ENCODE measurements around the gene SLCO2B1. TPM values are rescaled to one million over a fixed set of nuclear protein-coding genes. Genes with fewer than 3 reads are reported as not detected.
A peak's percentile ranks its signal among the peaks of the same experiment; 100 is the strongest.

The SLCO2B1 gene
- total RNA-seq, 4 donors from 2014 or later = 50.4 to 160 (median 66.3) TPM

DNA sequence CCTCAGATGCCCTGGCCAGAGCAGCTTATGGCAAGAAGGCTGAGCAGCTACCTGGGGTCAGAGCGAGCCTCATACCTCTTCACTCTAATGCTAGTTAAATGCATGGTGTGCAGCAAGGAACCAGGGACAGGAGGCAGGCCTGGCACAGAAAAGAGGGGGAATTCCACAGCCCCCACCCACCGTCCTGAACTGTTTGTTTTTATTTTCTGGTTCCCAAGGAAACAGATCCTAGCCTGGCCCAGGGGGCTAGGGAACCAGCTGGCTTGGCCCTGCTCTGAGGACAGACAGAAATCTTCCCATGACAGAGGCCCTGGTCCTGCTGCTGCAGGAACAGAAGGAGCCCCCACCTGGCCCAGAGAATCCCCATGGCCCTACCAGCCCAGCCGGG lies 40.4 kb downstream of the SLCO2B1 start:
- H3K27me3 ChIP-seq = no peaks in the 10 kb centered on the region
- H3K4me1 ChIP-seq = peaks cover 0 to 56% (median 15%) of the 10 kb centered on the region in 4 donors
- WGBS, 2 donors = 56 to 65% methylated on average over 3 of the region's 3 CpGs
- H3K4me3 ChIP-seq = no peak overlapping the region
- no peaks in the 10 kb centered on the region for H3K36me3 ChIP-seq
- no peak overlapping the region for H3K27ac ChIP-seq
- DNase-seq (ENCODE audit: low spot score in 2 of 2) = no peak
- H3K9me3 ChIP-seq = no peaks in the 10 kb centered on the region
- TF ChIP-seq, protein P1, sequence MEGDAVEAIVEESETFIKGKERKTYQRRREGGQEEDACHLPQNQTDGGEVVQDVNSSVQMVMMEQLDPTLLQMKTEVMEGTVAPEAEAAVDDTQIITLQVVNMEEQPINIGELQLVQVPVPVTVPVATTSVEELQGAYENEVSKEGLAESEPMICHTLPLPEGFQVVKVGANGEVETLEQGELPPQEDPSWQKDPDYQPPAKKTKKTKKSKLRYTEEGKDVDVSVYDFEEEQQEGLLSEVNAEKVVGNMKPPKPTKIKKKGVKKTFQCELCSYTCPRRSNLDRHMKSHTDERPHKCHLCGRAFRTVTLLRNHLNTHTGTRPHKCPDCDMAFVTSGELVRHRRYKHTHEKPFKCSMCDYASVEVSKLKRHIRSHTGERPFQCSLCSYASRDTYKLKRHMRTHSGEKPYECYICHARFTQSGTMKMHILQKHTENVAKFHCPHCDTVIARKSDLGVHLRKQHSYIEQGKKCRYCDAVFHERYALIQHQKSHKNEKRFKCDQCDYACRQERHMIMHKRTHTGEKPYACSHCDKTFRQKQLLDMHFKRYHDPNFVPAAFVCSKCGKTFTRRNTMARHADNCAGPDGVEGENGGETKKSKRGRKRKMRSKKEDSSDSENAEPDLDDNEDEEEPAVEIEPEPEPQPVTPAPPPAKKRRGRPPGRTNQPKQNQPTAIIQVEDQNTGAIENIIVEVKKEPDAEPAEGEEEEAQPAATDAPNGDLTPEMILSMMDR (IDR thresholded peaks at IDR 0.05) = no peak
- TF ChIP-seq POLR2A (IDR thresholded peaks at IDR 0.05) (no peak), EP300 (IDR thresholded peaks at IDR 0.05) (no peak)

DNA sequence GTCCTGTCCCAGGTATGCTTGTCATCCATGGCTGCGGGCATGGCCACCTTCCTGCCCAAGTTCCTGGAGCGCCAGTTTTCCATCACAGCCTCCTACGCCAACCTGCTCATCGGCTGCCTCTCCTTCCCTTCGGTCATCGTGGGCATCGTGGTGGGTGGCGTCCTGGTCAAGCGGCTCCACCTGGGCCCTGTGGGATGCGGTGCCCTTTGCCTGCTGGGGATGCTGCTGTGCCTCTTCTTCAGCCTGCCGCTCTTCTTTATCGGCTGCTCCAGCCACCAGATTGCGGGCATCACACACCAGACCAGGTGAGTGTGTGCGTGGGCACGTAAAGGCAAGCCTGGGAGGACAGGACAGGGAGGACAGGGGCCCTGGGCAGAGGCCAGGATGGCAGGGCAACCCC lies 42.4 kb downstream of the SLCO2B1 start:
- H3K27me3 ChIP-seq = no peaks in the 10 kb centered on the region
- peak overlapping the region in 1 of 4 donors; percentile 54 for H3K27ac ChIP-seq
- peaks cover 0 to 5% (median 0%) of the 10 kb centered on the region in 3 donors for H3K36me3 ChIP-seq
- TF ChIP-seq POLR2A (IDR thresholded peaks at IDR 0.05) = no peak
- no peak for TF ChIP-seq EP300 (IDR thresholded peaks at IDR 0.05)
- TF ChIP-seq, protein P1 (IDR thresholded peaks at IDR 0.05) = no peak
- H3K9me3 ChIP-seq = no peaks in the 10 kb centered on the region
- no peak for DNase-seq (ENCODE audit: low spot score in 2 of 2)
- H3K4me3 ChIP-seq = no peak overlapping the region
- peaks cover 0 to 58% (median 15%) of the 10 kb centered on the region in 4 donors for H3K4me1 ChIP-seq
- 95 to 96% methylated on average over 13 to 15 of the region's 15 CpGs for WGBS, 2 donors

DNA sequence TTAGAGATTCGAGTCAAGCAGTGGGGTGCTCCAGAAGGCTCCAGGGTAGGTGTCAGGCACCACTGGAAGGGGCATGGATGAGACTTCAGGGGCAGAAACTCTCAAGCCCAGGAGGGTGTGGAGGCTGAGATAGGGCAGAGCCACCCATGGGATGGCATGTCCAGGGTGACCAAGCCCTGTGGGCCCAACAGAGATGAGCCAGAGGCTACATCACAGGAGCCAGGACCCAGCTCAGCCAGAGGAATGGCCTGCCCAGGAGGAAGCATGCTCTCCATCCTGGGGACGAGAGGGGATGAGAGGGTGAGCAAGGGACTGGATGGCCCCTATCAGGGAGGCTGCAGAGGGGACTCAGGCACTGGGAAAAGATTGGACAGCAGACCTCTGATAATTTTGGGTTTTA lies 42.8 kb downstream of the SLCO2B1 start:
- no peak for DNase-seq (ENCODE audit: low spot score in 2 of 2)
- Histone ChIP-seq H3K36me3 (peaks cover 0 to 5% (median 0%) of the 10 kb centered on the region in 3 donors), H3K4me3 (no peak overlapping the region), H3K27me3 (no peaks in the 10 kb centered on the region), H3K4me1 (peaks cover 0 to 58% (median 15%) of the 10 kb centered on the region in 4 donors), H3K9me3 (no peaks in the 10 kb centered on the region), H3K27ac (peak overlapping the region in 1 of 4 donors; percentile 54)
- 67 to 71% methylated on average over 2 of the region's 2 CpGs for WGBS, 2 donors
- TF ChIP-seq, protein P1 (IDR thresholded peaks at IDR 0.05) = no peak
- TF ChIP-seq EP300 (IDR thresholded peaks at IDR 0.05) (no peak), POLR2A (IDR thresholded peaks at IDR 0.05) (no peak)

DNA sequence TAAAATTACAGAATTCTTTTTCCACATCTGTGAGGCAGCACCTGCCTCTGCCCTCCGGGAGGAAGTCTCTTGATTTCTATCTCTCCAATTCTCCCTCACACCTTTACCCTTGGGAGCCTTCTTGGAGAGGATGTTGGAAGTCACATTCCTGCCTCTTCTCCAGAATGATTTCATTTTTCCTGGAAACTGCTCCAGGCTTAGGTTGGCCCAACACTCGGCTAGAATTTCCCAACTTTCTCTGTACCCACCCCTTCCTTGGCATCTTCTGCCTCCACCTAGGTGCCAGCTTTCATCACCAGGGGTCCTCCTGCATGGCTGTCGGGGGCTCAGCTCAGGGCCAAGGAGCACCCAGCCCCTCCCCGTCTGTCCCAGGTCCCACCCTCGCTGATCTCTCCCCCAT lies 43.2 kb downstream of the SLCO2B1 start:
- no peak overlapping the region for H3K4me3 ChIP-seq
- WGBS, 2 donors = 35 to 48% methylated on average over 5 of the region's 5 CpGs
- peaks cover 0 to 58% (median 15%) of the 10 kb centered on the region in 4 donors for H3K4me1 ChIP-seq
- no peaks in the 10 kb centered on the region for H3K9me3 ChIP-seq
- no peaks in the 10 kb centered on the region for H3K27me3 ChIP-seq
- H3K27ac ChIP-seq = peak overlapping the region in 1 of 4 donors; percentile 54
- H3K36me3 ChIP-seq = peaks cover 0 to 5% (median 0%) of the 10 kb centered on the region in 3 donors
- peak in 1 of 2 donors; percentile 54 for DNase-seq (ENCODE audit: low spot score in 2 of 2)
- no peak for TF ChIP-seq POLR2A (IDR thresholded peaks at IDR 0.05)
- peak in 1 of 2 donors; percentile 61 for TF ChIP-seq EP300 (IDR thresholded peaks at IDR 0.05)
- TF ChIP-seq, protein P1 (IDR thresholded peaks at IDR 0.05) = no peak

DNA sequence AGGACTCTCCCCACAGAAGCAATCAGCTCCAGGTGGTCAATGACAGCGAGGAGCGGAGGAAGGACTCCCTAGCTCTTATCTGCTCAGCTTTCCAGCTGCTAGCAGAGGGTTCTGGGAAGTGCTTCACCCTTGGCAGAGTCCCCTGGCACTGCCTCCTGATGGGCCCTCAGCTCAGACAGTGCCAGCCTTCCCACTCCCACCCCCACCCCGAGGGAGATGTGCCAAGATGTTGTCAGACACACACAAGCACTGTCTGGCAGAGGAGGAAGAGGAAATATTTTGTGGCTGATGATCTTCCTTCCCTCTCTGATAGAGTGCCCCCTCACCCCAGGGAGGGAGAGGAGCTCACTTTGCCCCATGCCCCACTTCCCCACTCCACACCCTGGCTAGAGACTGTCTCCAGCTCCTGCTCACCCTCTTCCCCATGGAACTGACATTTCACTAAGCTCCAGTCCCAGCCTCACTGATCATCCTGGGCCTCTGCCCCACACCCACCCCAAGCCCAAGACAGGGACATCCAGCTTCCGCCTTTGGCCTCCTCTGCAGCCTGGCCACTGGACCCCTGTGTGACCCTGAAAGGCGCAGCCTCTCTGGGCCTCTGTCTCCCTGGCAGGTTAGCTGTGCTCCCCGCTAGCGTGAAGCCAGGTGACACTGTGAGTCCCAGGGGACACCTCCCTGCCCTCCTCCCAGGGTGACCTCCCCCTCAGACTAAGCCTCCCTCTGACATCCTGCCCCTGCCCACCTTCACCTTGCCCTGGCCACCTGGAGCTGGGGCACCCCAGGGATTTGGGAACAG lies 44.5 kb downstream of the SLCO2B1 start:
- H3K36me3 ChIP-seq = peaks cover 0 to 5% (median 0%) of the 10 kb centered on the region in 3 donors
- H3K27ac ChIP-seq = peak overlapping the region in 2 of 4 donors; percentile 7 to 54
- no peak overlapping the region for H3K4me3 ChIP-seq

More for the DNA sequence above, 44.5 kb downstream of the SLCO2B1 start:
- Histone ChIP-seq H3K4me1 (peaks cover 0 to 47% (median 15%) of the 10 kb centered on the region in 4 donors), H3K9me3 (no peaks in the 10 kb centered on the region), H3K27me3 (no peaks in the 10 kb centered on the region)
- 66 to 70% methylated on average over 6 to 7 of the region's 7 CpGs for WGBS, 2 donors
- peak in 1 of 2 donors; percentile 58 for DNase-seq (ENCODE audit: low spot score in 2 of 2)
- TF ChIP-seq, protein P1 (IDR thresholded peaks at IDR 0.05) = no peak
- TF ChIP-seq EP300 (IDR thresholded peaks at IDR 0.05) (peak in 1 of 2 donors; percentile 66), POLR2A (IDR thresholded peaks at IDR 0.05) (peak in 1 of 2 donors; percentile 13)

Measured in tibial nerve (tissue), 4 donors.